HEK293 (cell line): ENCODE data around the gene TNNT2.

Experiments
- CTCF ChIA-PET: fragments of 350-600 bp; formaldehyde crosslinking; extraction: SDS; loops from one replicate; lab custom pipeline; 2021; ENCODE audit warnings: antibody characterized with exemption; lab: Yijun Ruan, JAX
- POLR2A ChIA-PET: fragments of 300-600 bp; formaldehyde crosslinking; extraction: SDS; loops from one replicate; lab custom pipeline; 2020; ENCODE audit warnings: antibody characterized with exemption, inconsistent platforms; lab: Yijun Ruan, JAX
- H3K27ac ChIP-seq: fragments of 200-500 bp; sonication (Bioruptor generic); 2 replicates; pipeline ENCODE4 v1.5.1; 2014; ENCODE audit warnings: low read depth, low read length, control low read depth, inconsistent platforms; ENCODE audit errors: extremely low read depth
- H3K36me3 ChIP-seq, 2 experiments: fragments of 200-500 bp in 1 of 2; sonication (Bioruptor generic) in 1 of 2; 1 replicate in 1 of 2; 2 replicates in 1 of 2; pipeline ENCODE4 v1.5.1; 2014 to 2017; ENCODE audit warnings: inconsistent platforms in 2 of 2, low read length in 2 of 2; ENCODE audit not compliant: control insufficient read depth in 2 of 2, insufficient read depth in 1 of 2
- H3K4me1 ChIP-seq: fragments of 200-500 bp; sonication (Bioruptor generic); 2 replicates; pipeline ENCODE4 v1.5.1; 2014; ENCODE audit warnings: mild to moderate bottlenecking, low read length, inconsistent platforms; ENCODE audit not compliant: control insufficient read depth, insufficient read depth
- H3K4me3 ChIP-seq: 2 replicates; pipeline ENCODE4 v1.5.1; 2011; ENCODE audit warnings: low read depth, mild to moderate bottlenecking, control low read depth, low read length, moderate library complexity
- H3K9me3 ChIP-seq: fragments of 200-500 bp; sonication (Bioruptor generic); 2 replicates; pipeline ENCODE4 v1.5.1; 2014; ENCODE audit warnings: low read depth, low read length, inconsistent platforms; ENCODE audit not compliant: control insufficient read depth, insufficient read depth
- EGR2 ChIP-seq: fragments of 450-650 bp; formaldehyde crosslinking; IDR thresholded peaks from 2 replicates; pipeline ENCODE4 v1.5.1; 2016; ENCODE audit warnings: low read depth, missing biosample characterization, missing genetic modification characterization
- GLIS1 ChIP-seq: fragments of 450-650 bp; formaldehyde crosslinking; IDR thresholded peaks from 2 replicates; pipeline ENCODE4 v1.5.1; 2016; ENCODE audit warnings: missing biosample characterization, missing genetic modification characterization
- KLF1 ChIP-seq: fragments of 450-650 bp; formaldehyde crosslinking; IDR thresholded peaks from 2 replicates; pipeline ENCODE4 v1.5.1; 2016; ENCODE audit warnings: missing biosample characterization, missing genetic modification characterization
- SCRT2 ChIP-seq: fragments of 450-650 bp; formaldehyde crosslinking; IDR thresholded peaks from 2 replicates; pipeline ENCODE4 v1.5.1; 2016; ENCODE audit warnings: missing biosample characterization, missing genetic modification characterization
- WT1 ChIP-seq: fragments of 450-650 bp; formaldehyde crosslinking; IDR thresholded peaks from 2 replicates; pipeline ENCODE4 v1.5.1; 2016; ENCODE audit warnings: missing biosample characterization, missing genetic modification characterization
- ZBTB17 ChIP-seq: fragments of 450-650 bp; formaldehyde crosslinking; IDR thresholded peaks from 2 replicates; pipeline ENCODE4 v1.5.1; 2016; ENCODE audit warnings: missing biosample characterization, missing genetic modification characterization
- ZBTB21 ChIP-seq: fragments of 450-650 bp; formaldehyde crosslinking; IDR thresholded peaks from 2 replicates; pipeline ENCODE4 v1.5.1; 2017; ENCODE audit warnings: missing biosample characterization, missing genetic modification characterization
- ZBTB48 ChIP-seq: fragments of 450-650 bp; formaldehyde crosslinking; IDR thresholded peaks from 2 replicates; pipeline ENCODE4 v1.5.1; 2016; ENCODE audit warnings: missing biosample characterization, missing genetic modification characterization
- ZFHX2 ChIP-seq: fragments of 450-650 bp; formaldehyde crosslinking; conservative IDR thresholded peaks from 2 replicates; pipeline ENCODE4 v1.5.1; 2016; ENCODE audit warnings: missing biosample characterization, missing genetic modification characterization
- ZNF175 ChIP-seq: fragments of 450-650 bp; formaldehyde crosslinking; IDR thresholded peaks from 2 replicates; pipeline ENCODE4 v1.5.1; 2016; ENCODE audit warnings: missing biosample characterization, missing genetic modification characterization
- ZNF184 ChIP-seq: fragments of 450-650 bp; IDR thresholded peaks from 2 replicates; pipeline ENCODE4 v1.5.1; 2018; ENCODE audit warnings: missing biosample characterization, mild to moderate bottlenecking, missing genetic modification characterization
- ZNF473 ChIP-seq: fragments of 450-650 bp; formaldehyde crosslinking; IDR thresholded peaks from 2 replicates; pipeline ENCODE4 v1.5.1; 2017; ENCODE audit warnings: missing biosample characterization, missing genetic modification characterization
- ZNF558 ChIP-seq: fragments of 450-650 bp; formaldehyde crosslinking; IDR thresholded peaks from 2 replicates; pipeline ENCODE4 v1.5.1; 2016; ENCODE audit warnings: missing biosample characterization, missing genetic modification characterization
- ZNF600 ChIP-seq: fragments of 450-650 bp; formaldehyde crosslinking; IDR thresholded peaks from 2 replicates; pipeline ENCODE4 v1.5.1; 2016; ENCODE audit warnings: missing biosample characterization, missing genetic modification characterization
- ZNF629 ChIP-seq: fragments of 450-650 bp; formaldehyde crosslinking; IDR thresholded peaks from 2 replicates; pipeline ENCODE4 v1.5.1; 2017; ENCODE audit warnings: missing biosample characterization, missing genetic modification characterization
- ZNF654 ChIP-seq: fragments of 450-650 bp; formaldehyde crosslinking; IDR thresholded peaks from 2 replicates; pipeline ENCODE4 v1.5.1; 2016; ENCODE audit warnings: low read depth, missing biosample characterization, missing genetic modification characterization
- ZSCAN16 ChIP-seq: fragments of 450-650 bp; formaldehyde crosslinking; IDR thresholded peaks from 2 replicates; pipeline ENCODE4 v1.5.1; 2016; ENCODE audit warnings: missing biosample characterization, missing genetic modification characterization
- TF ChIP-seq, protein P1 (sequence below): fragments of 450-650 bp; formaldehyde crosslinking; IDR thresholded peaks from 2 replicates; pipeline ENCODE4 v1.5.1; 2016; ENCODE audit warnings: missing biosample characterization, missing genetic modification characterization
- TF ChIP-seq, protein P2 (sequence below): fragments of 450-650 bp; formaldehyde crosslinking; IDR thresholded peaks from 2 replicates; pipeline ENCODE4 v1.5.1; 2016; ENCODE audit warnings: missing biosample characterization, missing genetic modification characterization, low read depth
- TF ChIP-seq, protein P3 (sequence below): fragments of 450-650 bp; formaldehyde crosslinking; IDR thresholded peaks from 2 replicates; pipeline ENCODE4 v1.5.1; 2016; ENCODE audit warnings: missing biosample characterization, missing genetic modification characterization, borderline replicate concordance

Gene TNNT2

DNA sequence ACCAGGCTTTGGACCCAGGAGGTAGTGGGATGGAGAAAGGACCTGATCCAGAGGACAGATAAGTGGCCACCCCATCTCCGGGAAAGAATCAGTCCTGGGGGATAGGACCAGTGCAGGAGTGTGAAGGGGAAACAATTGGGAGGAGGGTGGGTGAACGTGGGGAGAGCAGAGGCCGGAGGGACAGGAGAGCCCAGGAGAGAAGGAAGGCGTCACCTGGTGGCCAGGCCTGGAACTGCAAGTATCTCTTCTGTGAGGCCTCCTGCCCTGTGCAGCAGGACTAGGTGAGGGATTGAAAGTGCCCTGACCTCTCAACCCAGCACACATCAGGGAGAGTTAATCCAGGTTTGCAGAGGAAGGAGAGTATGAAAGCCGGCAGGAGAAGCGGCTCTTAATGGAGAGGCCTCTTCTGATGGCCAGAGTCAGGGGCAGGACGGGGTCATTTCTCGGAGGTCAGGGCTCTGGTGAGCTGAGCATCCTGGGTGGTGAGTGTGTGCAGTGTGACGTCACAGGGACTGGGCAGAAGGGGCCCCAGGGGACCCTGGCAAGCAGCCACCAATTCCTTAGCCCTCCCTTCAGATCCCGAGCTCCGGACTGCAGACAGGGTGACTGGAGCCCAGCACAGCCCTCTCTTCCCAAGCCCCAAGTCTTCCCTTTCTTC lies 30.8 kb upstream of the TNNT2 start:
- ChIA-PET CTCF (interaction anchor here (0.5 to 3.0 kb wide), 25 partner anchors 9 to 252 kb away, joined by 3 to 29 read pairs (median 5); partner anchors contain the start of gene LAD1), POLR2A (no interaction called here)
- Histone ChIP-seq H3K4me3 (no peak overlapping the region), H3K27ac (no peak overlapping the region), H3K36me3 (no peaks in the 10 kb centered on the region), H3K9me3 (no peaks in the 10 kb centered on the region), H3K4me1 (no peaks in the 10 kb centered on the region)
- TF ChIP-seq ZFHX2 (tag by site-specific recombination) (0 out of 2 replicates have a peak, but pooled peaks have one; percentile 17), EGR2 (tag by site-specific recombination) (peak; percentile 45; the same call in 1 of the 2 replicates), ZNF175 (tag by site-specific recombination) (no peak), ZBTB17 (tag by site-specific recombination) (peak; percentile 58; the same call in 1 of the 2 replicates), GLIS1 (tag by site-specific recombination) (peak; percentile 40), WT1 (tag by site-specific recombination) (no peak), ZNF473 (tag by site-specific recombination) (no peak), KLF1 (tag by site-specific recombination) (0 out of 2 replicates have a peak, but pooled peaks have one; percentile 18), ZBTB48 (tag by site-specific recombination) (peak; percentile 39; the same call in 1 of the 2 replicates), ZBTB21 (peak; percentile 53; the same call in 1 of the 2 replicates), ZNF629 (0 out of 2 replicates have a peak, but pooled peaks have one; percentile 39), ZNF558 (tag by site-specific recombination) (no peak), ZNF600 (tag by site-specific recombination) (0 out of 2 replicates have a peak, but pooled peaks have one; percentile 14), ZNF184 (tag by site-specific recombination) (no peak), ZSCAN16 (tag by site-specific recombination) (no peak), SCRT2 (no peak), ZNF654 (tag by site-specific recombination) (peak; percentile 57)
- TF ChIP-seq, protein P1, sequence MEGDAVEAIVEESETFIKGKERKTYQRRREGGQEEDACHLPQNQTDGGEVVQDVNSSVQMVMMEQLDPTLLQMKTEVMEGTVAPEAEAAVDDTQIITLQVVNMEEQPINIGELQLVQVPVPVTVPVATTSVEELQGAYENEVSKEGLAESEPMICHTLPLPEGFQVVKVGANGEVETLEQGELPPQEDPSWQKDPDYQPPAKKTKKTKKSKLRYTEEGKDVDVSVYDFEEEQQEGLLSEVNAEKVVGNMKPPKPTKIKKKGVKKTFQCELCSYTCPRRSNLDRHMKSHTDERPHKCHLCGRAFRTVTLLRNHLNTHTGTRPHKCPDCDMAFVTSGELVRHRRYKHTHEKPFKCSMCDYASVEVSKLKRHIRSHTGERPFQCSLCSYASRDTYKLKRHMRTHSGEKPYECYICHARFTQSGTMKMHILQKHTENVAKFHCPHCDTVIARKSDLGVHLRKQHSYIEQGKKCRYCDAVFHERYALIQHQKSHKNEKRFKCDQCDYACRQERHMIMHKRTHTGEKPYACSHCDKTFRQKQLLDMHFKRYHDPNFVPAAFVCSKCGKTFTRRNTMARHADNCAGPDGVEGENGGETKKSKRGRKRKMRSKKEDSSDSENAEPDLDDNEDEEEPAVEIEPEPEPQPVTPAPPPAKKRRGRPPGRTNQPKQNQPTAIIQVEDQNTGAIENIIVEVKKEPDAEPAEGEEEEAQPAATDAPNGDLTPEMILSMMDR, result peak; percentile 89
- TF ChIP-seq, protein P2, sequence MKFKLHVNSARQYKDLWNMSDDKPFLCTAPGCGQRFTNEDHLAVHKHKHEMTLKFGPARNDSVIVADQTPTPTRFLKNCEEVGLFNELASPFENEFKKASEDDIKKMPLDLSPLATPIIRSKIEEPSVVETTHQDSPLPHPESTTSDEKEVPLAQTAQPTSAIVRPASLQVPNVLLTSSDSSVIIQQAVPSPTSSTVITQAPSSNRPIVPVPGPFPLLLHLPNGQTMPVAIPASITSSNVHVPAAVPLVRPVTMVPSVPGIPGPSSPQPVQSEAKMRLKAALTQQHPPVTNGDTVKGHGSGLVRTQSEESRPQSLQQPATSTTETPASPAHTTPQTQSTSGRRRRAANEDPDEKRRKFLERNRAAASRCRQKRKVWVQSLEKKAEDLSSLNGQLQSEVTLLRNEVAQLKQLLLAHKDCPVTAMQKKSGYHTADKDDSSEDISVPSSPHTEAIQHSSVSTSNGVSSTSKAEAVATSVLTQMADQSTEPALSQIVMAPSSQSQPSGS (tag by site-specific recombination), result peak; percentile 45; the same call in 1 of the 2 replicates
- TF ChIP-seq, protein P3, sequence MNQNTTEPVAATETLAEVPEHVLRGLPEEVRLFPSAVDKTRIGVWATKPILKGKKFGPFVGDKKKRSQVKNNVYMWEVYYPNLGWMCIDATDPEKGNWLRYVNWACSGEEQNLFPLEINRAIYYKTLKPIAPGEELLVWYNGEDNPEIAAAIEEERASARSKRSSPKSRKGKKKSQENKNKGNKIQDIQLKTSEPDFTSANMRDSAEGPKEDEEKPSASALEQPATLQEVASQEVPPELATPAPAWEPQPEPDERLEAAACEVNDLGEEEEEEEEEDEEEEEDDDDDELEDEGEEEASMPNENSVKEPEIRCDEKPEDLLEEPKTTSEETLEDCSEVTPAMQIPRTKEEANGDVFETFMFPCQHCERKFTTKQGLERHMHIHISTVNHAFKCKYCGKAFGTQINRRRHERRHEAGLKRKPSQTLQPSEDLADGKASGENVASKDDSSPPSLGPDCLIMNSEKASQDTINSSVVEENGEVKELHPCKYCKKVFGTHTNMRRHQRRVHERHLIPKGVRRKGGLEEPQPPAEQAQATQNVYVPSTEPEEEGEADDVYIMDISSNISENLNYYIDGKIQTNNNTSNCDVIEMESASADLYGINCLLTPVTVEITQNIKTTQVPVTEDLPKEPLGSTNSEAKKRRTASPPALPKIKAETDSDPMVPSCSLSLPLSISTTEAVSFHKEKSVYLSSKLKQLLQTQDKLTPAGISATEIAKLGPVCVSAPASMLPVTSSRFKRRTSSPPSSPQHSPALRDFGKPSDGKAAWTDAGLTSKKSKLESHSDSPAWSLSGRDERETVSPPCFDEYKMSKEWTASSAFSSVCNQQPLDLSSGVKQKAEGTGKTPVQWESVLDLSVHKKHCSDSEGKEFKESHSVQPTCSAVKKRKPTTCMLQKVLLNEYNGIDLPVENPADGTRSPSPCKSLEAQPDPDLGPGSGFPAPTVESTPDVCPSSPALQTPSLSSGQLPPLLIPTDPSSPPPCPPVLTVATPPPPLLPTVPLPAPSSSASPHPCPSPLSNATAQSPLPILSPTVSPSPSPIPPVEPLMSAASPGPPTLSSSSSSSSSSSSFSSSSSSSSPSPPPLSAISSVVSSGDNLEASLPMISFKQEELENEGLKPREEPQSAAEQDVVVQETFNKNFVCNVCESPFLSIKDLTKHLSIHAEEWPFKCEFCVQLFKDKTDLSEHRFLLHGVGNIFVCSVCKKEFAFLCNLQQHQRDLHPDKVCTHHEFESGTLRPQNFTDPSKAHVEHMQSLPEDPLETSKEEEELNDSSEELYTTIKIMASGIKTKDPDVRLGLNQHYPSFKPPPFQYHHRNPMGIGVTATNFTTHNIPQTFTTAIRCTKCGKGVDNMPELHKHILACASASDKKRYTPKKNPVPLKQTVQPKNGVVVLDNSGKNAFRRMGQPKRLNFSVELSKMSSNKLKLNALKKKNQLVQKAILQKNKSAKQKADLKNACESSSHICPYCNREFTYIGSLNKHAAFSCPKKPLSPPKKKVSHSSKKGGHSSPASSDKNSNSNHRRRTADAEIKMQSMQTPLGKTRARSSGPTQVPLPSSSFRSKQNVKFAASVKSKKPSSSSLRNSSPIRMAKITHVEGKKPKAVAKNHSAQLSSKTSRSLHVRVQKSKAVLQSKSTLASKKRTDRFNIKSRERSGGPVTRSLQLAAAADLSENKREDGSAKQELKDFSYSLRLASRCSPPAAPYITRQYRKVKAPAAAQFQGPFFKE (tag by site-specific recombination), result no peak
